GM21526 (cell line): ENCODE data around the gene CIPC.

Experiments used
- ATAC-seq: cut with Tn5 transposase; IDR thresholded peaks from one replicate; pipeline ENCODE4 v1.9.1; 2021; ENCODE audit warnings: moderate library complexity; ENCODE audit not compliant: unreplicated experiment, low FRiP score

CIPC gene

GRCh38 chr14:77099425-77100167, 1.5 kb downstream of the CIPC start:
- ATAC-seq: no peak

GRCh38 chr14:77100961-77101360, 2.9 kb downstream of the CIPC start:
- no peak for ATAC-seq

DNA sequence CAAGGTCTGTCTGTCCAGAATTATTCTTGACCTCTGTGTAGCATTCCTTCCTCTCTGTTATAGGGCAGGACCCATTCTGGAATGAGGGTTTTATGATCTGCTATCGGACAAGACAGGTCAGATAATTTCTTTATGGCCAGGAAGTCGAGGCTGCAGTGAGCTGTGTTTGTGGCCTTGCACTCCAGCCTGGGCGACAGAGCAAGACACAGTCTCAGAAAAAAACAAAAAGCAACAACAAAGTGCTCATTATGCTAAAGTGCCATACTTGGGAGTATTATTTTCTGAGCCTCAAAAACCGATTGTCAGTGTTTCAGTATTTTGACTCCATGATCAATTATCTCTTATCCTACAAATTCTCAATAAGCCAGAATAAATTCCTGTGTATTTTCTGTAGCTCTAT, 4.1 kb downstream of the CIPC start:
- ATAC-seq: no peak

DNA sequence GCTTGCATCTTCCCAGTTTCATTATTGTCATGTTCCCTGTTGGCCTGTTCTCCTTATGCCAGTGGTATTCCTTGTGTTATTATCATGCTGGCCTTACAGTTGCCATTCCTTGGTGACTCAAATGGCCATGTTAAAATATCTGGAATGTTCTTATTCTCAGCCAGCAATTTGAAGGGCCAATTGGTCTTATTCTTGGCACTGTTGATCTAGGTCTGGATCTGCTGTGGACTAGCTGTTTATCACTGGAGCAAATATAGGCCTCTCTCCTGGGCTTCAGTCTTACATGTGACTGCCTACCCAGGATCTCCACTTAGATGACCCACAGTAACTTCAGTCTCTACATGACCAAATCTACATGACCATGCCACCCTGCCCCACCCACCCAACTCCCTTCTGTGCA, 5.4 kb downstream of the CIPC start:
- no peak for ATAC-seq

DNA sequence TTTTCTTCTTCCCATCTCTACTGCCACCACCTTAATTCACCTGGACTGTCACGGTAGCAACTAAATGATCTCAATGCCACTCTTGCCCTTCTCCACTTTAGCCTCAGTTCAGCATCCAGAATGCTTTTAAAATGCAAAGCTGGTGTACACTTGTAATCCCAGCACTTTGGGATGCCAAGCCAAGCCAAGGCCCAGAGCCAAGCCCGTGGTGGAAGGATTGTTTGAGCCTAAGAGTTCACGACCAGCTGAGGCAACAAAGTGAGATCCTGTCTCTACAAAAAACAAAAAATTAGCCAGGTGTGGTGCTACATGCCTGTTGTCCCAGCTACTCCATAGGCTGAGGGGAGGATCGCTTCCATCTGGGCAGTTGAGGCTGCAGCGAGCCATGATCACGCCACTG, 5.9 kb downstream of the CIPC start:
- no peak for ATAC-seq

- ATAC-seq: no peak
Measured at GRCh38 chr14:77104393-77104792, 6.3 kb downstream of the CIPC start.

DNA sequence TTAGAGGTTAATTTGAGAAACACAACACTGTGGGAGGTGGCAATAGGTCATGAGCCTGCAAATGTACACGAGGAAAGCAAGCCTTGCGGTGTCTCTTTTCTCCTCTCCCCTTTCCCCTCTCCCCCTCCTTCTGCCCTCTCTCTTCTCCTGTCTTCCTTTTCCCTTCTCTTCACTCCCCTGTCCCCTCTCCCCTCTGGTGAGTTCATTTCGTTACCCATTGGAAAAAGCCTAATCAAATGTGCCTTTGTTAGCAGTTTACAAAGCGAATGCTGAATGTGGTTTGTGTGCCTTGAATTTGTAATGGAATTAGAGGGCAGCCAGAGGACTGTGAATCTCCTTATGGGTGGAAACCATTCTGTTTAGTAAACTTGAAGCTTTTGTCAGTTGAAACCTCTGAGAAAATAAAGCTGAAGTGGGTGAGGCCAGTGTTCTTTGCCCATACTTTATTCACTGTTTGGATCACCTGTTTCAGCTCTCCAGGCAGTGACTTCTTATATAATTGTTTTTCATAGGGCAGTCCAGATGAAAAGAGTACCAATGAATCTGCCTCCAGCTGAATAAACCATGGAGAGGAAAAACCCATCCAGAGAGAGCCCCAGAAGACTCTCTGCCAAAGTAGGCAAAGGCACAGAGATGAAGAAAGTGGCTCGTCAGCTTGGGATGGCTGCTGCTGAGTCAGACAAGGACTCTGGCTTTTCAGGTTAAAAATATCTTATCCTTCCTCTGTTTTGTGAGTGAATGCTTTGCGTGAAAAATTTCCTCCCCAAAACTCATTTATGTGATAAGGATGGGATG, 7.3 kb downstream of the CIPC start:
- no peak for ATAC-seq

GRCh38 chr14:77106666-77107065, 8.6 kb downstream of the CIPC start:
- ATAC-seq: no peak

DNA sequence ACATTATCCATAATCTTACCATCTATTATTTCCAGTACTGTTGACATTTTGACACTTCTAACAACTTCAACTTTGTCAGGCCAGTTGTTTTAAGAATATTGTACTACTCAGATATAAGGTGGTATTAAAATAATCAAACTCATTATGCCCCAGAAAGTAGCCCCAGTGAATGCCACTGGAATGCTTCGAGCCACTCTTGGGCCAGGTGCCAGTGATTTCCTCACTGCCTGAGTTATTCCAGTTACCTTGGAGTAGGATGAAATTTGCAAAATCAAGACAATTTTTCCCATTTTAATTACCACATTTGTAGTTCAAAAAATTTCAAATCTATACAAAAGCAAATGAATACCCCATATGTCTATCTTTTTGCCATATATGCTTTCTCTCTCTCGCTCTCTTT, 9.2 kb downstream of the CIPC start:
- no peak for ATAC-seq

DNA sequence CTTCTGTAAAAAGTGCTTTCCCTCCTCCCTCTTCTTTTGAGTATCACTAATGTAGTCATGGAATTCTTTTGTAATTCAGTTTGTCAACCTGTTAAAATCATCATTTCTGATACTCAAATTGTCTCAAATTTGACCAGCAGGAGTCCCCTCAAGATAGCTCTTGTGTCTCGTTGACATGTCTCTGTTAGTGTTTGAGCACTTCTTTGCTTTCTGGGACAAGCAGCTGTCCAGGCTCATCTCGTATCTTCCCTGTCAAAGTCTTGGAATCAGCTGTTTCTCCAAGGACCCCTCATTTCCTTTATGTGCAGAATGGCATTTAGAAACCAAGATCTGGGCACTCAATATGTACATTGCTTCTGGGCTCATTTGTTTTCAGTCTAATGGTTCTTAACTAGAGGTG, 10.7 kb downstream of the CIPC start:
- ATAC-seq: no peak

GRCh38 chr14:77109656-77110055, 11.6 kb downstream of the CIPC start:
- ATAC-seq: no peak

DNA sequence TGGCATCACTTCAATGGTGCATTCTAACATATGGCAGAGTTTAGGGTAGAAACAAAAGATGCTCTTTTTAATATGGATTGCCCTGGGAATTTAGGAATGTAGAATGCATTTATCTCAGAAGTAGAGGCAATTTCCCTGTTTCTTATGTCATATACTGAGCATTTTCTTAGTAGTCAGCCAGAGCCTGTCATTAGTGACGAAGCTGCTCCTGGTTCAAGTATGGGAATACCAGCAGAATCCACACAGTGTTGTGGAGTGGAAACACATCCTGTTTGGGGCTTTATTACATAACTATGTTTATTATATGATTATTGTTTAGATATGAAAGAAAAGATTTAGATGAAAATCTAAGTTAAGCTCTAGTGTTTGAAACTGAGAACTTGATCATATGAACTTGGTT, 12.2 kb downstream of the CIPC start:
- no peak for ATAC-seq

DNA sequence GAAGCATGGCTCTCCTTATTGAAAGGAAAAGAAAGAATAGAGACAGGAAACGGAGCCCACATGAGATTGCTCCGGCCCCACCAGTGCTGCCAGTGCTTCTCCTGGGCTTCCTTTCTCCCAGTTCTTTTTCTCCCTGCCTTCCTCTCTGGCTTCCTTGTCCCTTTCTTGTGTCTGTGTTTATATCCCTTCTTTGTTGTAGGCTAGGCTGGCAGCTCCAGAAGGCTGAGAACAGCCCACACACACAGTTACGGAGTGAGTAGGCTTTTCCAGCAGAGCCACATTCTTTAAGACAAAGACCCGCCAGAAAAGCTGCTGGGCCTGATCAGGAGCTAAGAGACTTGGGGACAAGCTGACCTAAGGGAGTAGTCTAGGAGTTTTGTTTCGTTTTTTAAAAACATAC, 13.0 kb downstream of the CIPC start:
- no peak for ATAC-seq

- no peak for ATAC-seq
Measured at GRCh38 chr14:77113644-77114043, 15.6 kb downstream of the CIPC start.

GRCh38 chr14:77114609-77115008, 16.6 kb downstream of the CIPC start:
- no peak for ATAC-seq

- ATAC-seq: no peak
Measured at GRCh38 chr14:77116172-77116817, 18.2 kb downstream of the CIPC start.

DNA sequence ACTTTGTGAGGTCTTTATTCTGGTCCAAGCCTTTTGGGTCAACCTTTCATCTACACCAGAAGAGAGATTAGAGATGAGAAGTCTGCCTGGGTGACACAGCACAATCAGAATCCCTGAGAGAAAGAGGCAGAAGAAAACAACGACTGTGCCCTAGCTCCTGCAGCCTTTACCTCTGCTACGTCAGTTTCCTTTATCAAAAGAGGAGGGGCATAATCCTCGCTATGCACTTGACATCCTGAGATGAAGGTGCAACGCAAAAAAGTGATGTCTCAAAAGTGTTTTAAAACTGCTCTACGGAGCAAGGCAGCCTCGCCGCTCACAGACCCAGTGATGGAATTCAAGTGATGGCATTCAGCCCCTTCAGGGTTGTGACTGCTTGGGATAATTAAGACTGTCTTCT, 21.8 kb downstream of the CIPC start:
- ATAC-seq: no peak

DNA sequence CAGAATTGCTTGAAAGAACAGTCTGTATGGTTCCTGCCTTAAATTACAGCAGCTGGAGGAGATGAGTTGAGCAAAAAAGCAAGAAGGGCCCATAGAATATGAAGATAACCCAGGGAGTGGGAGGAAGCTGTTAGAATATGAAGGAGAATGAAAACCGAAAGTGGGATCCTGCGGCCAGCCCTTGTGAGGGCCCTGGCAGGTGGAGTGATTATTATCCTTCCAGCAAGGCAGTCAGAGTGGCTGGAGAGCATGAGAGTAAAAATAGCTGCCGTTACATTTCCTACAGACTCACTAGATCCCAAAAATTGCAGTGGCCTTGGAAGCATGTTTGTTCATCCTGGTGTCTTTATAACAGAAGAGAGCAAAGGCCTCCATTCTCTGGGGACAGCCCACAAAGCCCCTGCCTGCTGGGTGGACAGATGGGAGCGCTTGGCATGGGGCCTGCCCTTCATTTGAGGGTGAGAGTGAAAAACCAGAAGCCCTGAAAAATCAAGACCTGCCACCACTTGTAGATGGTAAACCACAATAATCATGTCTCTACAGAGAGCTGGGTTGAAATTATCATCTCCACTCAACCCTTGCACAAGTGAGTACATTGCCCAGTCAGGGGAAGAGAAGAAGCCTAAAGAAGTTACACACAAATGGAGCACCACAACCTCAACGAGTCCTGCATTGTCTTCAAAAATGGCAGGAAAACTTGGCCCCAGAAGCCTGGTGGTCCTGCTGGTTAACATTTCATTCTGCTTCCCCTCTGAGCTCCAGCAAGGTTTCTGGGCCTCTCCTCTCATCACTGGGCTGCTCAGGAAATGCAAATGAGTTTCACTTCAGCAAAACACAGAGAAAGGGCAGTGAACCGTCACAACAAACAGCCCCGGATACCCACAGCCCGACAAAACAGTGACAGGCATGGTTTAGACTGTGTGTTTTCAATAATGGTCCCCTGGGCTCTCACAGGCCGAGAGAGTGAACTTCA, 23.0 kb downstream of the CIPC start:
- ATAC-seq: peak; percentile 84

DNA sequence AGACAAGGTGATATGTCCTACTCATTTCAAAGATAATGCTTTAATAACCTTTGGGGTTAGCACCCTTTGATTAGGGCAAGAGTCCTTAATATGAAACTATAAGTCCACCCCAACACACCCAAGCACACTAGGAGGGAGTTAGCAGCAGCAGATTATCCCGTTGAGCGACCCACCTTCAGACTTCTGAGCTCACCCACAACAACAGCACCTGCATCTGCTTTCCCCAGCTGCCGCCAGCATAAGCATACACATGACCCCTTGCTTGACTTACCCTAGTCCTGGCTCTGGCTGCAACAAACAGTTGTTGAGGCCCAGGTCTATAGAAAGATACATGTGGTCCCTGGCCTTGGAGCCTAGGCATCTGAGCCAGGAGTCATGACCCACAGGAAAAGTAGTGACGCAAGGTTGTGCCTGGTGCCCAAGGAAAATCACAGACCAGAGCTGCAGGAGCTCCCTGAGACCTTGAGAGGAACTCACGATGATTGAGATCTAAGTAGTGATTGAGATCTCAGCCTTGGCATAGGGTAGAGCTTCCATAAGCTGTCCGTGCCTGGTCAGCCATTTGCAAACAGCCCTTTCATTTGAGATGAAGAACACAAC, 24.6 kb downstream of the CIPC start:
- no peak for ATAC-seq
